Transverse colon (tissue), 4 donors: Measurements from ENCODE around the gene FEN1.

Experiments
- CTCF ChIP-seq, 5 experiments: fragments of 200-600 bp in 3 of 5; fragments of 450-650 bp in 2 of 5; sonication (generic) in 3 of 5; IDR thresholded peaks; 1 replicate in 2 of 5; 2 replicates in 3 of 5; pipeline ENCODE4 v1.5.1; 2016 to 2017; ENCODE audit warnings: antibody characterized with exemption in 5 of 5, inconsistent platforms in 3 of 5, mild to moderate bottlenecking in 2 of 5, moderate library complexity in 1 of 5
- EP300 ChIP-seq: sonication (generic); formaldehyde crosslinking; IDR thresholded peaks from one replicate; pipeline ENCODE4 v1.6.1; 2017; ENCODE audit warnings: antibody characterized with exemption, low read depth
- POLR2A ChIP-seq: fragments of 450-650 bp; IDR thresholded peaks from one replicate; pipeline ENCODE4 v1.6.1; 2016; ENCODE audit warnings: antibody characterized with exemption, mild to moderate bottlenecking, moderate library complexity
- POLR2AphosphoS5 ChIP-seq, 3 donors: sonication (generic); formaldehyde crosslinking; IDR thresholded peaks; one replicate each; pipeline ENCODE4 v1.6.1; 2016; ENCODE audit warnings: antibody characterized with exemption in 3 of 3

DNA sequence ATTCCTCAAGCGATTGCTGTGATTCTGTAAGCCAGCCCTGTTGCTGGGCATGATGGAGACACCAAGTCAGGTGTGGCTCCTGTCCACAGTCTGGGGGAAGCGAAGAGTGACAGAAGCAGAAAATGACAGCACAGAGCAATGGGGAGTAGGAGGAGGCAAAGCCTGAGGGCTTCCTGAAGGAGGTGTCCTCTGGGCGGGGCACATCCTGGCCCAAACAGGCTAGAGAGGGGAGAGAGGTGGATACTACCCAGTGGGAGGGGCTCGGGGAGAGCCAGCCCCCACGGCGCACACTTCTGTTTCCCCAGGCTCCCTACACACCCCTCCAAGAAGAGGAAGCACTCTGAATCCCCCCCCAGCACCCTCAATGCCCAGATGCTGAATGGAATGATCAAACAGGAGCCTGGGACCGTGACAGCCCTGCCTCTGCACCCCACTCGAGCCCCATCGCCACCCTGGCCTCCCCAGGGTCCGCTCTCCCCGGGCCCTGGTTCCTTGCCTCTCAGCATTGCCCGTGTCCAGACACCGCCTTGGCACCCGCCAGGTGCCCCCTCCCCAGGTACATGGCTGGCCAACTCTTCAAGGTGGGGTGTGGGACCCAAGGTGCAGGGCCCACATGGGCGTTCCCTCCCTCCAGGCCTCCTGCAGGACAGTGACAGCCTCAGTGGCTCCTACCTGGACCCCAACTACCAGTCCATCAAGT is 21.4 kb upstream of the FEN1 start:
- TF ChIP-seq CTCF (IDR thresholded peaks at IDR 0.05) (no peak), POLR2A (no peak), POLR2AphosphoS5 (IDR thresholded peaks at IDR 0.05) (no peak), EP300 (no peak)
